Measurements from ENCODE around the gene B4GALNT3.

DNA sequence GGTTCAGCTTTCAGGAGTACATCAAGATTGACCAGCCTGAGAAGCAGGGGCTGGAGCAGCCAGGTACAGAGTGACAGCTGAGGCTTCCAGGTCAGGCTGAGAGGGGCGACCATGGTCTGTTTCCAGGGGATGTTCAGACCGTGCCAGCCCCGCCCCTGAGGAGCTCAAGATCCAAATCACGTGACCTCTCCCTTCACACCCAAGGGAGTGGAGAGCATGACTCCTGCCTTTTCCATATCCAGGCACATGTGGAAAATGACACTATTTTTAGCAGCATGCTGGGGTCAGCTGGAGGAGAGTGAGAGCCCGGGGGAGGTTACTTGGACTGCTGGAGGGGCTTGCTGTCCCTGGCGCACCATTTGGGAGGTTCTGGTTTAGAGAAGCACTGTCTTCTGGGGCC, 92.7 kb downstream of the B4GALNT3 start:
- TF ChIP-seq CEBPB (IDR thresholded peaks at IDR 0.05), result no peak
- no peak for TF ChIP-seq ZNF302 (CRISPR knock-in tag; IDR thresholded peaks at IDR 0.05)
- TF ChIP-seq MAFK (IDR thresholded peaks at IDR 0.05; ENCODE audit: partially characterized antibody), result no peak
- TF ChIP-seq, protein P1, sequence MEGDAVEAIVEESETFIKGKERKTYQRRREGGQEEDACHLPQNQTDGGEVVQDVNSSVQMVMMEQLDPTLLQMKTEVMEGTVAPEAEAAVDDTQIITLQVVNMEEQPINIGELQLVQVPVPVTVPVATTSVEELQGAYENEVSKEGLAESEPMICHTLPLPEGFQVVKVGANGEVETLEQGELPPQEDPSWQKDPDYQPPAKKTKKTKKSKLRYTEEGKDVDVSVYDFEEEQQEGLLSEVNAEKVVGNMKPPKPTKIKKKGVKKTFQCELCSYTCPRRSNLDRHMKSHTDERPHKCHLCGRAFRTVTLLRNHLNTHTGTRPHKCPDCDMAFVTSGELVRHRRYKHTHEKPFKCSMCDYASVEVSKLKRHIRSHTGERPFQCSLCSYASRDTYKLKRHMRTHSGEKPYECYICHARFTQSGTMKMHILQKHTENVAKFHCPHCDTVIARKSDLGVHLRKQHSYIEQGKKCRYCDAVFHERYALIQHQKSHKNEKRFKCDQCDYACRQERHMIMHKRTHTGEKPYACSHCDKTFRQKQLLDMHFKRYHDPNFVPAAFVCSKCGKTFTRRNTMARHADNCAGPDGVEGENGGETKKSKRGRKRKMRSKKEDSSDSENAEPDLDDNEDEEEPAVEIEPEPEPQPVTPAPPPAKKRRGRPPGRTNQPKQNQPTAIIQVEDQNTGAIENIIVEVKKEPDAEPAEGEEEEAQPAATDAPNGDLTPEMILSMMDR (IDR thresholded peaks at IDR 0.05), result no peak
- no peak for TF ChIP-seq CBX2 (IDR thresholded peaks at IDR 0.05; ENCODE audit: borderline replicate concordance, low read depth)
- no peak for TF ChIP-seq JUNB (IDR thresholded peaks at IDR 0.05)
- no peak for TF ChIP-seq NR3C1 (IDR thresholded peaks at IDR 0.05)
